Measurements from ENCODE around the gene TOP2B. TPM values are rescaled to one million over a fixed set of nuclear protein-coding genes. Genes with fewer than 3 reads are reported as not detected.

Gene TOP2B
- total RNA-seq, 1 donor from 2014 or later = 154 TPM

DNA sequence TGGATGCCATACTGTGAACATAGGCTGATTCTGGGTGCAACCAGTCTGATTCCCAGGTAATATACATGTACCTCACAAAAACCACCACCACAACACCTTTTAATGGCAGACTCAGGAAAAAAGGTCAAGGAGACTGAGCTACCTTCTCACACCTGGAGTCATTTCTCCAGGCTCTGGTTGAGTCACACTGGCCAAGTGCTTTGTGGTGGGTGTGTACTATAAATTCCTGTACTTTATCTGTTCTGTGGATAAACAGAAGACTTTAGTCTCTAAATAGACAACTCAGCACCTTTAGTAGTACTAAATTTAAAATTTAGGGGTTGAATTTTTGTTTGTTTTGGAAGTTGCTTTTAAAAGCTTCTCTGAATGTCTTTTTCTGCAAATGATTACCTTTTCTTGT, 46.7 kb downstream of the TOP2B start:
- peak; percentile 21 for DNase-seq (ENCODE audit: low read depth)

DNA sequence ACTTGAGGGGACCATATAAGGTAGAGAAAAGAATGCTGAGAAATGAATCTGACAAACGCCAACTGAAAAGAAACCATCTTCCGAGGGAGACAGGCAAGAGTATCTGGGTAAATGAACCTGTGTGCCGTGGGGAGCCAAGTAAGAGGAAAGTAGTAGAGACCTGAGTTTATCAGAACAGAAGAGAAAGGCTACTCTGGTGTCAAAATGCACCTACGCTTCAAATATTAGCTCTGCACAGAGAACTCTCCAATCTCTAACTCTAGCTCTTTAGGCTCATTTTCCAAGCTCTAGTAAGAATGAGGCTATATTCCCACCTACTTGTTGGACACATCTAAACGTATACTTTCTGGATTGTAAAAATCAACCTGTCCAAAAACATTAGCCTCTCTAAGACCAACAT, 53.5 kb downstream of the TOP2B start:
- DNase-seq (ENCODE audit: low read depth) = no peak

DNA sequence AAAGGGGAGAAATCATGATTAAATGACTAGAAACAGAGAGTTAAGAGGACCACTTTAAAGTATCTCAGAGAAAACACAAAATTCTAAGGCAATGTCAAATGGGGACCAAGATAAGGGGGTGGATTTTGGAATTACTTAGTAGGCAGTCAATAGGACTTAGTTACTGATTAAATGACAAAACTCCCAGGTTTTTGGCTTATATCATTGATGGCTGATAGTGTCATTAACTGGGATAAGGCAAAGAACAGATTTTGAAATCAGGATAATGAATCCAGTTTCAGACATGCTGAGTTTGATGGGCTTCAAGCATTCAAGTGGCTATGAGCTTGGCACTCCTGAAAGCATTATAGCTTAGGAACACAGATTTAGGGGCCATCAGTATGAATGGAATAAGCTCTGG, 53.9 kb downstream of the TOP2B start:
- DNase-seq (ENCODE audit: low read depth) = no peak

GRCh38 chr3:25610167-25610566, 54.5 kb downstream of the TOP2B start:
- DNase-seq (ENCODE audit: low read depth) = no peak

- DNase-seq (ENCODE audit: low read depth) = peak; percentile 82
Measured at GRCh38 chr3:25604107-25604805, 60.5 kb downstream of the TOP2B start.

GRCh38 chr3:25603703-25604102, 61.0 kb downstream of the TOP2B start:
- DNase-seq (ENCODE audit: low read depth) = peak; percentile 67

DNA sequence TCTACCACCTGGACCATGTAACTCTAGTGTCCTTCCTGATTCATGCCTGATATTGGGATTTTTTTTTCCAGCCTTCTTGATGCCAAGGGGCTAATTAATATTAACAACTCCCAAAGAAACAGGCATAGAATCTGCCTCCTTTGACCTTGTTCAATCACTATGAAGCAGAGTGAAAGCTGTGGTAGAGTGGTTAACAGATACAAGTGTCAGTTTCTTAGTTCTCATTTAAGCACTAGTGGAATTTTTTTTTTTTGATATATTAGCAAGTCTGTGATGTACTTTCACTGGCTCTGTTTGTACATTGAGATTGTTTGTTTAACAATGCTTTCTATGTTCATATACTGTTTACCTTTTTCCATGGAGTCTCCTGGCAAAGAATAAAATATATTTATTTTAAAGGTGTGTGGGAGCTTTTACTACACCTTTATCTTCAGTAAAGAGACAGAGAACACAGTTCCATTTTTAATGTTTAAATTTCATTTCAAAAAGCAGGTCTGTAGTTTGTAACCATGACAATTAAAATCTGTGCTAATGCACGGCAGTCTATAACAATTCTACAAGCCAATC, 67.1 kb downstream of the TOP2B start:
- DNase-seq (ENCODE audit: low read depth) = no peak

DNA sequence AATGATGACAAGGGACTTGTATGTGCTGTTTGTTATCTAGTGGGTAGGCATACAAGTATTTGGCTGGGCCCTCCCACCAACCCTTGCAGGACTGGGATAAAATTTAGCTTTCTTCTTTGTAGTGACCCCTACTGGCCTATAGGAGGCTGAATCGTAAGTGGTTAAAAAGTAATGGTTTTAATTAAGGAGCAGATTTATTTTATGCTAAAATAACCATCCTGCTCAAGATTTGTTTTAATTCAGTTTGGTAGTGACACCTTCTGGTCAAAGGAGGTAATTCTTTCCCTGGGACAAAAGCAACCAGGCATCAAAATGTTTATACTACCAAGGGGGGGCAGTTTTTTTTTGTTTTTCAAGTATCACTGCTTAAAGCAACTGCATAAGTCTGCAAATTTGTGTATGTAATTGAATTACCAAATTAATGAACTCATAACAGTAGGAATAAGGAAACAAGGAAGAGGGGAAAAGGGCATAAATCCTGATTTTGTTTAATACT, 70.7 kb downstream of the TOP2B start:
- DNase-seq (ENCODE audit: low read depth) = peak; percentile 88

DNA sequence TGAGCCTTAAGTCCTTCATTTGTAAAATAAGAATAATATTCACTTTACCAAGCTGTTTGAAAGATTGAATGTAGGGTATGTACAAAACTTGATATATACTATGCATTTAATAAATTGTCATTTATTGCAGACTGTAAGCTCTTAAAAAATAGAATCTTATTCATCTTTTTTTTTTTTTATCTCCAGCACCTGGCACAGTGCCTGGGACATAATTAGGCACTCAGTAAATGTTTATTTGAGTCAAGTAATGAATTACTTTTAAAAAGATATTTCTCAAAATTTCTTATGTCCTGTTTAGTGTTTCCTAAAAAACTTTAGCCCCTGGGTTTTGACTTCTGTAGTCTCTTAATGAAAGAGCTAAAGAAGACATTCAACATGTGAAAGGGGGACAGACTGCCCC, 71.7 kb downstream of the TOP2B start:
- DNase-seq (ENCODE audit: low read depth) = no peak

GRCh38 chr3:25592510-25592968, 72.2 kb downstream of the TOP2B start:
- peak; percentile 89 for DNase-seq (ENCODE audit: low read depth)

- DNase-seq (ENCODE audit: low read depth) = no peak
Measured at GRCh38 chr3:25589783-25590258, 74.9 kb downstream of the TOP2B start.

GRCh38 chr3:25589104-25589782, 75.5 kb downstream of the TOP2B start:
- DNase-seq (ENCODE audit: low read depth) = peak; percentile 13

DNA sequence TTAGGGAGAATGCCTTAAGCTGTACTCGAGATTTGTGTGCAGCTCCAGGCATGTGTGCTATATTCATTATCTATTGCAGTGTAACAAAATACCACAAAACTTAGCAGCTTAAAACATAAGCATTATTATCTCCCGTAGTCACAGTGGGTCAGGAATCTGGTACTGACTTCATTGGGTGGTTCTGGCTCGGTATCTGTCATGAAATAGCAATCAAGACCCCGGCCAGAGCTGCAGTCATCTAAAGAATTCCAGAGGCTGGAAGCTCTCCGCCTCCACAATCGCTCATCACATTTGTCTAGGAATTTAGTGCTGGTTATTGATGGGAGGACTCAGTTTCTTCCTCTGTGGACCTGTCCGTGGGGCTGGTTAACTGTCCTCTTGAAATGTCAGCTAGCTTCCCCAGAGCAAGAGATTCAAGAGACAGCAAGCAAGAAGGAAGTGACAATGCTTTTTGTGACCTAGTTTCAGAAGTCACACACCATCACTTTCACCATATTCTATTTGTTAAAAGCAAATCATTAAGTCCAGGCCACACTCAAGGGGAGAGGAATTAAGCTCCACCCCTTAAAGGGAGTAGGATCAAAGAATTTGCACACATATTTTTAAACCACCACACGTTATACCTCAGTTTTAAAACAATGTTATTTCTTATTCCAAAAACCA, 76.1 kb downstream of the TOP2B start:
- DNase-seq (ENCODE audit: low read depth) = no peak

DNA sequence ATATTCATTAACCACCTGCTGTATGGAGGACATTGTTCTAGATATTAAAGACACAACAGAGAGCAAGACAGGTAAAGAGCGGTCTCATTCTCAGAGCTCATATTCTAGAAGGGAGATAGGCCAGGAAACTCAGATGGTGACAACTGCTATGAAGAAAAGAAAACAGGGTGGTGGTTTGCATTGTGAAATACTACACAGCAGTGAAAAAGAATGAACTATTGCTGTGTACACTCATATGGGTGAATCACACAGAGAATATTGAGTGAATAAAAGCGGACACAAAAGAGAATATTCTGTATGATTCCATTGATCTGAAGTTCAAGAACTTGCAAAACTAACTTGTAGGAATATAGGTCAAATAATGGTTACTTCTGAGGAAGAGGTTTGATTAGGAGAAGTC, 76.7 kb downstream of the TOP2B start:
- DNase-seq (ENCODE audit: low read depth) = no peak

GRCh38 chr3:25587526-25587925, 77.2 kb downstream of the TOP2B start:
- DNase-seq (ENCODE audit: low read depth) = no peak

DNA sequence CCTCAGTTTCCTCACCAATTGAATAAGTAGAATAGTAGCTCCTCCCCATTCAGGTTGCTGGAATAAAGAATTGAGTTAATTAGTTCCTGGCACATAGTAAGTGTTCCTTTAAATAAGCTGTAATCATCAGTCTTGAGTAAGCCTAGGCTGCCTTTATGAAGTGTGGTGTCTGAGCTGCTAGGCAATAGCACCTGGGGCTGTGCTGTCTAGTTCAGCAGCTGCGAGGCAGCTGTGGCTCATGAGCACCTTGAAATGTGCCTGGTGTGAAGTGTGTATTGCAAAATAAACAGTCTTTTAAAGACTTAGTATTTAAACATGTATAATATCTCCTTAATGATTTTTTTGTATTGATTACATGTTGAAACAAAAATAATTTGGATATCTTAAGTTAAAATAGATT, 77.6 kb downstream of the TOP2B start:
- DNase-seq (ENCODE audit: low read depth) = peak; percentile 36

- no peak for DNase-seq (ENCODE audit: low read depth)
Measured at GRCh38 chr3:25586553-25586952, 78.2 kb downstream of the TOP2B start.

DNA sequence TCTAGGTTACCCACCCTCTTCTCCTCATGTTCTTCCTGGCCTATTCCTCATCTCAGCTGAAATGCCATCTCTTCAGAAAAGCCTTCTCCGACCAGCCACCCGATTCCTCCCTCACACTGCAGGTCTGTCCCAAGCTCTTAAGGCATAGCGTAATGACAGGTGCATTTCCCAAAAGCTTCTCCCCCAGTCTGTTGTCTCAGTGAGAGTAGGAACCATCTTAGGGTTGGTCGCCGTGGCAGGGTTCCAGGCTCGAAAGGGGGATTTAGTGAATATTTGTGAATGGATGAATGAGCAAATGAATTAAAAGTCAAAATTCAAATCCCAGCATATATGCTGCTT, 78.6 kb downstream of the TOP2B start:
- no peak for DNase-seq (ENCODE audit: low read depth)

DNA sequence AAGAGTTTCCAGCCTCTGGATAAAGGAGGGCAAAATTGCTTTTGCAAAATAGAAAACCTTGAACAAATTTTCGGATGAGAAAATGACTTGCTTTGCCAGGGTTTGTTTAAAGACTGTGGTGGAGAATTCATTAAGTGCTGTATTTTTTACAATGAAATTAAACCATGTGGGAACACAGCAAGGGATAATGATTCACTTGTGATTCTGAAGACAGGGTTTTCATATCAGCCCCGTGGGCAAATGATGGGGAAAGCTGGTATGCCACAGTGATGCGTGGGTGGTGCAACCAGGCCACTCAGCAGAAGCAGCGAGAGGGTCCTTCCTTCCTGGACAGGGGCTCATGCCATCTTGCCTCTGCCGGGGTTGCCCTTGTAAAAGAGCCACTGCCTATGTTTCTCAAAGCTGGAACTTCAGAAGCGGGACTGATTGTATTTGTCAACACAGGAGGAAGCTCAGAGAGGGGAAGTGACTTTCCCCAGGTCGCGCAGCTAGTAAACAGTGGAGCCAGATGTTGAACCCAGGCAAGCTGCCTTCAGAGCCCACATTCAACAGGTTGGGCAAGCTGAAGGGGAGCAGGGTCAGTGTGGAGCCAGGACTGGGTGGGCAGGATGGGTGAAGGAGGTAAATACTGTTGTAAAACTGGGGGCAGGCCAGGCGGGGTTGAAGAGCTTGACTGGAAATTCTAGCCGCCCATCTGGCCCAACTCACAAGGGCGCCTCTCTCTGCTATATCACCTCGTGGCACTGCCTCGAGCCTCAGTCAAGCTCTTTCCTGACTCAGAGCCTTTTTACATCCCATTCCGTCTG, 79.1 kb downstream of the TOP2B start:
- DNase-seq (ENCODE audit: low read depth) = peak; percentile 46

DNA sequence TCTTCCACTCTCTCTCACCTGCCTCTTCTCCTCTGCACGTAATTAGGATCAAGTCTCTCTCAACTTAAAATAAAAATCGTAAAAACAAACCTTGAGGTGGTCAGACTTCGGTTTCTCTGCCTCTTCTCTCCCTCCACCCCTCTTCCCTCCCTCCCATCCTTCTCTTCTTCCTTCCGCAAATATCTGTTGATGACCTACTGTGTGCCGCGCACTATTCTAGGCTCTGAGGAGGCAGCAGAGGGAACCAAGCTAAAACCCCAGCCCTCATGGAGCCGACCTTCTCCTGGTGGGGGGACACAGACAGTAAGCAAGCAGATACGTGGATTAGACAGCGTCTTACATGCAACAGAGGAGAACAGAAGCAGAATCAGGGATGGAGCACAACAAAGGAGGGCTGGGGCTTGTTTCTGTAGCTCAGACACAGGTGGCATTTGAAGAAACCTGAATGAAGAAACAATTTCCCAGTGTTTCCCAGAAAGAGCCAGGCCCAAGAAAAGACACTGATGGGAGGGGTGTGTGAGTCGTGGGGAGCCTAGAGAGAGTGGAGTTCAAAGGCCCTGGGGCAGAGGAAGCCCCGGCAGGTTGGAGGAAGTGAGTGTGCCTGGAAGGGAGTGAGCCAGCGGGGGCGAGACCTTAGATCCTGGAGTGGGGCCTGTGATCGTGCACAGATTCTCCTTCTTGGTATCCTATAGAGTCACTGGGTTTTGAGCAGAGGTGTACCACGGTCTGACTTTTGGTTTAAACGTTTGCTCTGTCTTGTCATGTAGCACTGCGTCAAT, 80.5 kb downstream of the TOP2B start:
- DNase-seq (ENCODE audit: low read depth) = no peak

GRCh38 chr3:25583343-25583742, 81.4 kb downstream of the TOP2B start:
- no peak for DNase-seq (ENCODE audit: low read depth)

Data from renal cortical epithelial cell (primary cell).